Measurements from ENCODE around the gene UQCRC1. TPM values are rescaled to one million over a fixed set of nuclear protein-coding genes. Genes with fewer than 3 reads are reported as not detected.

Gene UQCRC1
- total RNA-seq, 1 experiment from 2014 or later = 610 TPM

DNA sequence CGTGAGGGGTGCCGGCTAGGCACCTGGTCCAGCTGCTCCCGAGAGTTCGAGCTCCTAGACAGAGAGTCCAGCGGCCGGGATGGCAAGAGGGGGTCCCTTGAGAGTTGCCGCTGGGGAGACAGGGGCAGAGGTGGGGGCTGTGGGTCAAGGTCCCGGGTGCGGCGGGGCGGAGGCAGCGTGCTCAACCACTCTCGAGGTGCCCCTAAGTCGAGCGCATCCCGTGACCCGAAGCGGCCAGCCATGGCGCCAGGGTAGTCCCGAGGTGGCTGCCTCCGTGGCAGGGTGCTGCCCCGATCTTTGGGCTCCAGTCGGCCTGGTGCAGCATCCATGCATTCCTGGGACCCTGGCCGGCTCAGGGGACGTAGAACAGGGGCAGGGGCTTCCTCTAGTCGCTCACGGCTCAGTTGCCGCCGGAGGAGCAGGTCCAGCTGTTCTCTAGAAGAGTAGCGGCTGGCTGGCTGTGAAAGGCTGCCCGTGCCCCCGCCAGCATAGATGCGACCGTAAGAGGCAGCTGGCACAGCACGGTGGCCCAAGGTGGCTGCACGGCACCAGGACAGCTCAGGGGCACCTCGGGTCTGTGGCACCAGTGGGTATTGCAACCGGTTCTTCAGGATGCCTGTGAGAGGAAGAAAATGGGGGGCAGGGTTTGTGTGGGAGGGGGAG, 30.6 kb upstream of the UQCRC1 start:
- Histone ChIP-seq H3K4me3 (ENCODE audit: insufficient read depth, low read depth, low read length) (no peak overlapping the region), H3K27me3 (ENCODE audit: control insufficient read depth, insufficient read depth, low read length) (no peaks in the 10 kb centered on the region; the same call in 1 of the 2 replicates), H3K36me3 (replicated peaks; ENCODE audit: control insufficient read depth, insufficient read depth, low read length) (peaks cover 20% of the 10 kb centered on the region)
- no peak for DNase-seq

DNA sequence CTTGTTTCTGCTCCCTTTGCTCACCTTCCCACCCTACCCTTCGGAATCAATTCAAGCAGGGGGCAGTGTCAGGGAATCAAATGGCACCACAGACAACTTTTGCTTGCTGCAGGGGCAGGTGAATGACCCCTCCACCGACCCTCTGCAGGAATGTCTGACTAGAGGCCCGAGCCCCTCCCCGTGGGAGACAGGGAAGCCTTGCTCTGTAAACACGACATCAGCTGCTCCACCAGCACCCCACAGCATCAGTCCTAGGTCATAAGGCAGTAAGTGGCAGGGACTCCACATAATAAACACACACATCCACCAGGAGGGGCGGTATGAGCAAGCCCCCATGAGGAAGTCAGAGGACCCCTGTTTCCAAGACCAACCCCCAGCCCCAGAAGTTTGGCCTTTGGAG, 27.9 kb upstream of the UQCRC1 start:
- H3K36me3 ChIP-seq (replicated peaks; ENCODE audit: control insufficient read depth, insufficient read depth, low read length) = peaks cover 15% of the 10 kb centered on the region
- DNase-seq = no peak
- no peaks in the 10 kb centered on the region; the same call in 1 of the 2 replicates for H3K27me3 ChIP-seq (ENCODE audit: control insufficient read depth, insufficient read depth, low read length)
- no peak overlapping the region for H3K4me3 ChIP-seq (ENCODE audit: insufficient read depth, low read depth, low read length)

GRCh38 chr3:48636149-48636655, 26.8 kb upstream of the UQCRC1 start:
- H3K27me3 ChIP-seq (ENCODE audit: control insufficient read depth, insufficient read depth, low read length) = no peaks in the 10 kb centered on the region; the same call in 1 of the 2 replicates
- DNase-seq = no peak
- H3K4me3 ChIP-seq (ENCODE audit: insufficient read depth, low read depth, low read length) = peak overlapping the region; percentile 96

GRCh38 chr3:48635222-48636021, 26.0 kb upstream of the UQCRC1 start, which contains the start of gene SLC26A6:
TSS of gene SLC26A6 (minus strand) at chr3:48635461. CDS start at chr3:48635393, 68 bp downstream.
- DNase-seq = peak; percentile 100
- H3K4me3 ChIP-seq (ENCODE audit: insufficient read depth, low read depth, low read length) = peak within 1 kb of the TSS; percentile 96
- no peaks in the 10 kb centered on the region for H3K27me3 ChIP-seq (ENCODE audit: control insufficient read depth, insufficient read depth, low read length)
- H3K36me3 ChIP-seq (replicated peaks; ENCODE audit: control insufficient read depth, insufficient read depth, low read length) = peaks cover 23% of the 10 kb centered on the region

More at GRCh38 chr3:48636149-48636655, 26.8 kb upstream of the UQCRC1 start:
- peaks cover 18% of the 10 kb centered on the region for H3K36me3 ChIP-seq (replicated peaks; ENCODE audit: control insufficient read depth, insufficient read depth, low read length)

GRCh38 chr3:48634661-48635221, 25.3 kb upstream of the UQCRC1 start:
- Histone ChIP-seq H3K4me3 (ENCODE audit: insufficient read depth, low read depth, low read length) (peak overlapping the region; percentile 96), H3K27me3 (ENCODE audit: control insufficient read depth, insufficient read depth, low read length) (no peaks in the 10 kb centered on the region), H3K36me3 (replicated peaks; ENCODE audit: control insufficient read depth, insufficient read depth, low read length) (peaks cover 28% of the 10 kb centered on the region)
- DNase-seq = peak; percentile 95

DNA sequence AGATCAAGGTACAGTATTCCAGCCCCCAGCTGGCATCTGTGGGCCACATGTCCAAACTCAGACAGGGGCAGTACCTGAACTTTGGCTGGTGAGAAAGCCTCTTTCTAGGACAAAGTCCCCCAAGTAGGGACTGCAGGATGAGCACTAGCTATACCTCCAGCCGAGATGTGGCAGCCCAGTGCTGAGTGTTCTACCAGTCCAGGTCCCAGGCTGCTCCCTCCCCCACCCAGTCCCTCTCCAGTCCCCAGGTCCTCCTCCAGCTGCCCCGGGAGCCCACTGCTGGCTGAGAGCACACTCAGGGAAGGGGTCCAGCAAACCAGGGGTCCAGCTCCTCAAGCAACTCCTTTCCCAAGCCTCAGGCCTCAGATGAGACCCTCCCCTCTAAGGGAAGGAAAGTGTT, 24.3 kb upstream of the UQCRC1 start:
- H3K27me3 ChIP-seq (ENCODE audit: control insufficient read depth, insufficient read depth, low read length) = no peaks in the 10 kb centered on the region
- H3K4me3 ChIP-seq (ENCODE audit: insufficient read depth, low read depth, low read length) = no peak overlapping the region
- H3K36me3 ChIP-seq (replicated peaks; ENCODE audit: control insufficient read depth, insufficient read depth, low read length) = peaks cover 27% of the 10 kb centered on the region
- no peak for DNase-seq

- Histone ChIP-seq H3K27me3 (ENCODE audit: control insufficient read depth, insufficient read depth, low read length) (no peaks in the 10 kb centered on the region), H3K4me3 (ENCODE audit: insufficient read depth, low read depth, low read length) (no peak overlapping the region), H3K36me3 (replicated peaks; ENCODE audit: control insufficient read depth, insufficient read depth, low read length) (peaks cover 32% of the 10 kb centered on the region)
- DNase-seq = no peak
These were observed 23.8 kb upstream of the UQCRC1 start for GRCh38 chr3:48633256-48633655.

DNA sequence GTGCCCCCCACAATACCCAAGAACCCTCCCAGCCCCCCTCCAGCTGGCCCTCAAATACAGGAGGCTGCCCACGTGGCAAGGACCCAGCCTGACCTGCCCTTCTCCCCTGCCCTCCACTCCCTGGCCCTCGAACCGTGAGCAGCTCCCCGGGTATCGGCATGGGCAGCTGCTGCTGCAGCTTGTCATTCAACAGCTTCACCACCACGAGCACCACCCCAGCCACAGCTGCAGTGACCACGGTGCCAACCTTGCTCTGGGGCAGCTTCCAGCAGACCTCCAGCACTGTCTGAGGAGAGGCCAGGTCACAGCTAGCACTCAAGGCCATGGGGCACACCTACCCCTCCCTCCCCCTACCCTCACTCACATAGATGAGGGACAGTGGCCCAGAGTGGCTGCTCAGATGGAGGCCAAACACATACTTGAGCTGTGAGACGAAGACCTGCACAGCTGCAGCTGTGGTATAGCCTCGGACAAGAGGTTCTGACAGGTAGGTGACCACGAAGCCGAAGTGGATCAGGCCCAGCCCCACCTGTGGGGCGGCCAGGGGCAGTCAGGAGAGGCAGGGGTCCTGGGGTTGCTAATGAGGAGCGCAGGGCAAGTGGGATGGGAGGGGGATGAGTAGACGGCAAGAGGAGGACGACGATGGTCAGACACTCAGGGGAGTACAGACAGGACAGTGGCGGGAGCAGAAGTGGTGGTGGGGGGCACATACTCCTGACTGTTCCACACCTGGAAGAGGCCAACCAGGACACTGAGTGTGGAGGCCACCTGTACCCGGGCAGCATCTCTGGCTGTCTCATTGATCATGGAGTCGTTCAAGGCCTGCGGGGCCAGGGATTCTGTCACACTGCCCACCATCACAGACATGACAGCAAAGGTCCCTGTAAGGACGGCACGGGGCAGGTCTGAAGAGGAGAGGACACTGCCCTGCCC, 22.3 kb upstream of the UQCRC1 start:
- no peak for DNase-seq
- no peaks in the 10 kb centered on the region for H3K27me3 ChIP-seq (ENCODE audit: control insufficient read depth, insufficient read depth, low read length)
- no peak overlapping the region for H3K4me3 ChIP-seq (ENCODE audit: insufficient read depth, low read depth, low read length)
- H3K36me3 ChIP-seq (replicated peaks; ENCODE audit: control insufficient read depth, insufficient read depth, low read length) = peaks cover 45% of the 10 kb centered on the region

GRCh38 chr3:48630833-48631232, 21.4 kb upstream of the UQCRC1 start:
- Histone ChIP-seq H3K4me3 (ENCODE audit: insufficient read depth, low read depth, low read length) (no peak overlapping the region), H3K36me3 (replicated peaks; ENCODE audit: control insufficient read depth, insufficient read depth, low read length) (peaks cover 51% of the 10 kb centered on the region), H3K27me3 (ENCODE audit: control insufficient read depth, insufficient read depth, low read length) (no peaks in the 10 kb centered on the region)
- no peak for DNase-seq

DNA sequence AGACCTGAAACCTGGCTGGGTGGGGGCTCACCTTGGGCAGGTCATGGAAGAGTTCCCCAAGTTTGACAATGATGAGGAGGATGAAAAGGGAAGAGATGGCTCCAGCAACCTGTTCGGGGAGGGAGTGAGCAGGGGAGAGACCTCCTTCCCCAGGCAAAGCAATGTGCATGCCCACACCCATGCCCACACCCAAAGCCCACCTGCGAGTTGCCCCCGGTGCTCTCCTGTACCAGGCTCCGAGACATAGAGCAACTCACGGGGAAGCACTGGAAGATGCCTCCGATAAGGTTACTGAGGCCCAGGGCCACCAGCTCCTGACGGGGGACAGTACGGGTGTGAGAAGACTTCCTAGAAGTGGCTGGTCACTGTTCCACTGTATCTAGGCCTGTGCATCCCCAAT, 21.0 kb upstream of the UQCRC1 start:
- DNase-seq = no peak
- Histone ChIP-seq H3K4me3 (ENCODE audit: insufficient read depth, low read depth, low read length) (no peak overlapping the region), H3K36me3 (replicated peaks; ENCODE audit: control insufficient read depth, insufficient read depth, low read length) (peaks cover 53% of the 10 kb centered on the region), H3K27me3 (ENCODE audit: control insufficient read depth, insufficient read depth, low read length) (no peaks in the 10 kb centered on the region)

GRCh38 chr3:48629894-48630293, 20.4 kb upstream of the UQCRC1 start:
- no peak for DNase-seq
- Histone ChIP-seq H3K36me3 (replicated peaks; ENCODE audit: control insufficient read depth, insufficient read depth, low read length) (peaks cover 55% of the 10 kb centered on the region), H3K4me3 (ENCODE audit: insufficient read depth, low read depth, low read length) (no peak overlapping the region), H3K27me3 (ENCODE audit: control insufficient read depth, insufficient read depth, low read length) (no peaks in the 10 kb centered on the region)

GRCh38 chr3:48628277-48629017, 19.0 kb upstream of the UQCRC1 start:
- H3K4me3 ChIP-seq (ENCODE audit: insufficient read depth, low read depth, low read length) = no peak overlapping the region
- no peaks in the 10 kb centered on the region for H3K27me3 ChIP-seq (ENCODE audit: control insufficient read depth, insufficient read depth, low read length)
- H3K36me3 ChIP-seq (replicated peaks; ENCODE audit: control insufficient read depth, insufficient read depth, low read length) = peaks cover 54% of the 10 kb centered on the region
- no peak for DNase-seq

DNA sequence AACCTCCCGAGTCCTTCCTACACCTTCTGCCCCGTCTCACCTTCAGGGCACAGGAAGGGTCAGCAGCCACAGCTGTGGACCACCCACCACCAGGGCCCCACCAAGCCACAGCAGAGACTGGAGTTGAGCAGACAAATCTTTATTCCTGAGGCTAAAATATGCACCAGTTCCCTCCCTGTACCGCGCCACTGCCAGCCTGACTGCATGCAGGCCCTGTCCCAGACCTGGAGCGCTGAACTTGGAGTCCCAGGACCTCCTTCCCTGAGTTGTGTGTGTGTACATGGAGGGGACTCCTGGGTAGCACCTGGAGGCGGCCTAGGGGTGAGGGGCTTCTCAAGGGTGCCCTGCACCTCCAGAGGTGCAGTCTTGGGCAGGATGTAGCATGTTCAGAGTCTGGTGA, 16.2 kb upstream of the UQCRC1 start:
- Histone ChIP-seq H3K36me3 (replicated peaks; ENCODE audit: control insufficient read depth, insufficient read depth, low read length) (peaks cover 39% of the 10 kb centered on the region), H3K4me3 (ENCODE audit: insufficient read depth, low read depth, low read length) (no peak overlapping the region), H3K27me3 (ENCODE audit: control insufficient read depth, insufficient read depth, low read length) (no peaks in the 10 kb centered on the region)
- DNase-seq = no peak
